Heart left ventricle (tissue), 16 donors: ENCODE measurements around the gene CLHC1. TPM values are rescaled to one million over a fixed set of nuclear protein-coding genes. Genes with fewer than 3 reads are reported as not detected.
A peak's percentile ranks its signal among the peaks of the same experiment; 100 is the strongest.
"Not testable (repeated sequence)": the region's sequence is repeated elsewhere in the genome, so short reads cannot be mapped to it uniquely, and the experiment has no call there.

Experiments
- ATAC-seq, 4 donors: fragments of 200-7000 bp; cut with Tn5 transposase; one replicate each; pipeline ENCODE4 v1.9.1; 2020 to 2022; ENCODE audit warnings: moderate library complexity in 4 of 4, mild to moderate bottlenecking in 3 of 4, moderate number of reproducible peaks in 1 of 4
- DNase-seq, 5 donors: peaks; one replicate each; pipeline ENCODE4 v3.0.0-alpha.2; 2020
- H3K27ac ChIP-seq, 12 donors: fragments of 200-600 bp; sonication (generic) in 4 of 12; one replicate each; pipeline versions ENCODE4 v1.5.0 to v1.8.0; 2016 to 2022; ENCODE audit warnings: mild to moderate bottlenecking in 2 of 12
- H3K27me3 ChIP-seq, 9 donors: fragments of 200-600 bp; sonication (generic) in 2 of 9; one replicate each; pipeline versions ENCODE4 v1.5.1 to v1.8.0; 2016 to 2022; ENCODE audit warnings: mild to moderate bottlenecking in 3 of 9
- H3K36me3 ChIP-seq, 9 donors: fragments of 200-600 bp; sonication (generic) in 2 of 9; one replicate each; pipeline versions ENCODE4 v1.5.0 to v1.8.0; 2018 to 2022; ENCODE audit warnings: mild to moderate bottlenecking in 2 of 9
- H3K4me1 ChIP-seq, 12 donors: fragments of 200-600 bp; sonication (generic) in 4 of 12; one replicate each; pipeline versions ENCODE4 v1.5.0 to v1.8.0; 2016 to 2022; ENCODE audit warnings: mild to moderate bottlenecking in 3 of 12
- H3K4me3 ChIP-seq, 12 donors: fragments of 200-600 bp; sonication (generic) in 4 of 12; one replicate each; pipeline versions ENCODE4 v1.5.0 to v1.8.0; 2017 to 2022; ENCODE audit warnings: mild to moderate bottlenecking in 9 of 12, moderate library complexity in 4 of 12
- H3K9me3 ChIP-seq, 12 donors: fragments of 200-600 bp; sonication (generic) in 4 of 12; one replicate each; pipeline versions ENCODE4 v1.5.0 to v1.8.0; 2016 to 2022; ENCODE audit warnings: mild to moderate bottlenecking in 1 of 12
- CTCF ChIP-seq, 12 donors: fragments of 200-600 bp; sonication (generic) in 4 of 12; IDR thresholded peaks; one replicate each; pipeline versions ENCODE4 v1.5.0 to v1.8.0; 2018 to 2022; ENCODE audit warnings: antibody characterized with exemption in 12 of 12, mild to moderate bottlenecking in 5 of 12
- POLR2A ChIP-seq, 2 donors: fragments of 450-650 bp; IDR thresholded peaks; one replicate each; pipeline ENCODE4 v1.6.1; 2017; ENCODE audit warnings: antibody characterized with exemption in 2 of 2, mild to moderate bottlenecking in 2 of 2, moderate library complexity in 2 of 2
- WGBS, 4 donors: extraction: QIAGEN DNeasy Blood & Tissue Kit in 2 of 4; methylation state at CpG; one replicate each; pipeline versions ENCODE4 v1.1.5 to v1.1.7; 2013 to 2018; 5-methylcytosine and 5-hydroxymethylcytosine counted together
- intact Hi-C, 10 donors: fragments of 100-400 bp; cut with DNase I; formaldehyde crosslinking; loops; one replicate each; pipeline versions ENCODE4 v1.11.1 to v1.14.2; 2022
- polyA plus RNA-seq, 2 donors: library from polyadenylated mRNA; stranded (reverse); fragments of 200-250 nt; gene quantifications; one replicate each; pipeline ENCODE4 v1.2.3, GENCODE V29; 2013
- total RNA-seq, 9 donors: library from RNA; depleted of rRNA in 2 of 9; stranded (reverse); fragments of >200 nt in 2 of 9; fragmentation: NEBNext Ultra II Directional in 3 of 9; extraction: Animal tissue kit (Norgen Biotek cat#: 25700) in 3 of 9; gene quantifications; one replicate each; pipeline versions ENCODE4 v1.1.0 to v1.2.4, GENCODE V29; 2016 to 2023
- donor health status: ischemic (EF 13 %, LVEDD 7.1; RV severe dilation, severe dysfunction).
- donor health status: healthy with polysubstance abuse.
- donor health status: DM: no; HTN: yes; CAD: no.
- donor health status: DM: no; HTN: no; CAD: no.
- donor health status: ischemic (EF 25% LVEDD 6.9; RV normal size, moderate dysfunction).
- donor health status: ischemic (EF 25% LVEDD 5.7; RV mildly dilated, moderate dysfunction).
- donor health status: healthy.
- donor health status: DM: yes; HTN: yes; CAD: no.
- donor health status: ischemic (EF 35%, LVEDD 5.7; RV mildly dilated, moderate dysfunction).
- donor health status: nonischemic (EF 11% LVEDD 7.7; RV severe dilation, severe dysfunction).
- donor health status: DM: yes; HTN: yes; CAD: no.
- donor health status: PGD.
- donor health status: ischemic (EF 29% LVEDD 5.4; RV normal size, mild dysfunction).
- donor health status: nonischemic (EF 23%, LVEDD 6.1; RV moderate dilation, normal function).

Gene CLHC1
- total and polyA plus RNA-seq, 11 donors = 2.3 to 10.6 (median 4.4) TPM

DNA sequence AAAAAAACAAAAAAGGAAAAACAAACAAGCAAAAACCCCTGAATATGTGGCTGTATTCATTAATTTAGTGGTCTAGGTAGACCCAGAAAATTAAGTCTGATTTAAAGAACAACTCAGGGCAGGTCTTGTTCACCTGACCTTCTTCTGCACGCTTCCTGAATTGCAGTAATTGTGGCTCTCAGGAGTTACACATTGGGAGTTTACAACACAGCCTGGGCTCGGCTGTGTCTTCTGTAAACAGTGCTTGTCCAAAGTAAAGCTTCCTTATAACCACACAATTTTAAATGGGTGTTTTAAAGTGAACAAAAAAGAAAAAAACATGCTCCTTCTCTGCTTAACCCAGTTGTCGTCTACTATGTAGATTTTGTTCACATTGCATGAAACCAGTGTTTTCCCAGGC lies 45.2 kb upstream of the CLHC1 start:
- no peaks in the 10 kb centered on the region for H3K36me3 ChIP-seq
- no peak overlapping the region for H3K27ac ChIP-seq
- no peak for TF ChIP-seq POLR2A (IDR thresholded peaks at IDR 0.05)
- TF ChIP-seq CTCF (IDR thresholded peaks at IDR 0.05) = no peak
- no peak for ATAC-seq
- H3K4me1 ChIP-seq = peaks cover 0 to 6% (median 0%) of the 10 kb centered on the region in 12 donors
- DNase-seq = no peak
- intact Hi-C loops = loop anchor here in 1 of 10 donors (10.0 kb wide), 1 partner anchor 237 kb away; the partner anchor contains the start of gene CFAP36
- WGBS, 4 donors = 85 to 88% (median 87%) methylated on average over 3 of the region's 3 CpGs
- H3K9me3 ChIP-seq = no peaks in the 10 kb centered on the region
- no peaks in the 10 kb centered on the region for H3K27me3 ChIP-seq
- no peak overlapping the region for H3K4me3 ChIP-seq

DNA sequence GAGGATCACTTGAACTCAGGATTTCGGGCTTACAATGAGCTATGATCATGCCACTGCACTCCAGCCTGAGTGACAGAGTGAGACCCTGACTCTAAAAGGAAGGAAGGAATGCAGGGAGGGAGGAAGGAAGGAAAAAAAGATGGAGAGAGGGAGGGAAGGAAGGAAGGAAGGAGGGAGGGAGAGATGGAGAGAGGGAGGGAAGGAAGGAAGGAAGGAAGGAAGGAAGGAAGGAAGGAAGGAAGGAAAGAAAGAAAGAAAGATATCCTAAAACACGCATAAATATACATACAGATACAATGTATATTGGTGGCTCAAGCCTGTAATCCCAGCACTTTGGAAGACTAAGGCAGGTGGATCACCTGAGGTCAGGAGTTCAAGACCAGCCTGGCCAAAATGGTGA lies 42.3 kb upstream of the CLHC1 start:
- not testable (repeated sequence) for DNase-seq, H3K4me3 ChIP-seq, H3K4me1 ChIP-seq, H3K36me3 ChIP-seq, H3K27ac ChIP-seq, H3K27me3 ChIP-seq, H3K9me3 ChIP-seq, ATAC-seq
- WGBS, 4 donors = 78 to 85% (median 80%) methylated on average over 2 of the region's 2 CpGs
- intact Hi-C loops = loop anchor here in 1 of 10 donors (10.0 kb wide), 1 partner anchor 240 kb away; the partner anchor contains the start of gene CFAP36

GRCh38 chr2:55269645-55269990 lies 37.5 kb upstream of the CLHC1 start:
- H3K9me3 ChIP-seq = no peaks in the 10 kb centered on the region
- DNase-seq (no peak), ATAC-seq (peak in 1 of 4 donors; percentile 15)
- peaks cover 0 to 20% (median 12%) of the 10 kb centered on the region in 12 donors for H3K4me1 ChIP-seq
- peak overlapping the region; percentile 77 to 93 (median 88) for H3K27ac ChIP-seq
- H3K27me3 ChIP-seq = no peaks in the 10 kb centered on the region
- H3K4me3 ChIP-seq = peak overlapping the region; percentile 54 to 93 (median 74)
- TF ChIP-seq CTCF (IDR thresholded peaks at IDR 0.05) (no peak), POLR2A (IDR thresholded peaks at IDR 0.05) (no peak)
- H3K36me3 ChIP-seq = peaks cover 0 to 31% (median 26%) of the 10 kb centered on the region in 9 donors
- WGBS, 4 donors = 52 to 60% (median 56%) methylated on average over 7 of the region's 7 CpGs
- intact Hi-C loops = loop anchor here in 6 of 10 donors (1.0 to 10.0 kb wide), 7 partner anchors 13 to 165 kb away; partner anchors contain the start of genes CLHC1 (in 5 of the 6), RPS27A (in 5 of the 6) and CCDC88A (in 1 of the 6)

DNA sequence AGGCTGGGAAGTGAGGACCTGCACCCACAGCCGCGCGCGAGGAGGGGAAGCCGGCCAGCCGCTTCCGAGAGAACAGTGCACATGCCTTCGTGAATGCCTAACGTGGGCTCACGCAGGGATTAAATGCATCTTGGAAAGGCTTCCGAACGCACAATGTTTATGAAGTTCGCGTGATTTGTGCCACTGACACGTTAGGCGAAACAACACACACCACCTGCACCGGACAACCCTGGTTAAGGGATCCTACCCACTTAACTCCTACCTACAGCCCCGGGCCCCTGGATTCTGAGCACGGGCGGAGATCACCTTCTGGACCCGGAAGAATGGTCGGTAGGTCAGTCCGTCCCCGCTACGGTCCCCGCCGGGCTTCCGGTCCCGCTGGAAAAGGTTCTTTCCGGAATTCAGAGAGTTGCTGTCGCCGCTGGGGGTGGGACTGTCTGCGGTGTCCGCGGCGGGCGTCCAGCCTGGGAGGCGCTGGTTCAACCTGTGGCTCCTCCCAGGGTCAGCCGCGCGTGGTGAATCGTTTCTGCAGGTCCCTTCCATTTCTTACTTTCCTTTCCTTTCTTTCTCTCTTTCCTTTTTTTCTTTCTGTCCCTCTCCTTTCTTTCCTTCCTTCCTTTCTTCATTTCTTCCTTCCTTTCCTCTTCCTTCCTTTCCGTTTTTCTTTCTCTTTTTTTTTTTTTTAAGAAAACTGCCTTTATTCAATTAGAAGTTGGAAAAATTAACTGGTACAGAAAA lies 37.0 kb upstream of the CLHC1 start, which contains the start of gene MTIF2:
MTIF2 (minus strand) TSS at position 325 of the 738 bp plus-strand sequence. CDS start 5,373 bp downstream, outside the sequence.
- Histone ChIP-seq H3K27ac (peak within 1 kb of the TSS; percentile 77 to 93 (median 88)), H3K27me3 (no peaks in the 10 kb centered on the region), H3K36me3 (peaks cover 0 to 36% (median 31%) of the 10 kb centered on the region in 9 donors), H3K9me3 (no peaks in the 10 kb centered on the region), H3K4me1 (peaks cover 0 to 20% (median 12%) of the 10 kb centered on the region in 12 donors), H3K4me3 (peak within 1 kb of the TSS; percentile 54 to 93 (median 74))
- ATAC-seq (peak; percentile 99 to 100 (median 100)), DNase-seq (peak; percentile 95 to 97 (median 97))
- peak in 1 of 2 donors; percentile 52 for TF ChIP-seq POLR2A (IDR thresholded peaks at IDR 0.05)
- peak in 3 of 12 donors; percentile 13 to 39 (median 39) for TF ChIP-seq CTCF (IDR thresholded peaks at IDR 0.05)
- intact Hi-C loops = loop anchor here in 6 of 10 donors (1.0 to 10.0 kb wide), 7 partner anchors 13 to 166 kb away; partner anchors contain the start of genes CLHC1 (in 5 of the 6), RPS27A (in 5 of the 6) and CCDC88A (in 1 of the 6)
- WGBS, 4 donors = 0 to 1% (median 0%) methylated on average over 41 to 43 of the region's 43 CpGs
